Body of pancreas (tissue), 4 donors: Measurements from ENCODE around the gene CRNN.

Source experiments
- CTCF ChIP-seq, 7 experiments: fragments of 450-650 bp in 4 of 7; fragments of 200-600 bp in 3 of 7; sonication (generic) in 3 of 7; IDR thresholded peaks; one replicate each; pipeline ENCODE4 v1.5.1; 2016 to 2019; ENCODE audit warnings: antibody characterized with exemption in 7 of 7
- POLR2A ChIP-seq, 3 donors: fragments of 450-650 bp; IDR thresholded peaks; one replicate each; pipeline ENCODE4 v1.6.1; 2016; ENCODE audit warnings: antibody characterized with exemption in 3 of 3, mild to moderate bottlenecking in 2 of 3

GRCh38 chr1:152397474-152397873 lies 16.6 kb downstream of the CRNN start:
- TF ChIP-seq POLR2A (IDR thresholded peaks at IDR 0.05) (no peak), CTCF (IDR thresholded peaks at IDR 0.05) (no peak)
